SK-N-SH (cell line): ENCODE results near the gene IRF3. TPM values are rescaled to one million over a fixed set of nuclear protein-coding genes. Genes with fewer than 3 reads are reported as not detected.

Source experiments
- CTCF ChIA-PET: fragments of 300-600, 350-600 bp; formaldehyde crosslinking; extraction: SDS; loops from one replicate; lab custom pipeline; 2021; lab: Yijun Ruan, JAX
- POLR2A ChIA-PET: fragments of 350-600 bp; sonication (Branson Sonifier 250); formaldehyde crosslinking; extraction: SDS; loops from one replicate; lab custom pipeline; 2020; ENCODE audit warnings: antibody characterized with exemption, inconsistent platforms; lab: Yijun Ruan, JAX
- DNase-seq: peaks from one replicate; pipeline ENCODE4 v3.0.0; 2012
- H2AFZ ChIP-seq: fragments of 200-600 bp; sonication (generic); 2 replicates; pipeline ENCODE4 v1.8.1; 2016; ENCODE audit warnings: antibody characterized with exemption, mild to moderate bottlenecking, low read depth
- H3F3A ChIP-seq: fragments of 200-600 bp; sonication (generic); replicated peaks from 2 replicates; pipeline ENCODE3; 2016; ENCODE audit warnings: antibody characterized with exemption, mild to moderate bottlenecking; ENCODE audit not compliant: insufficient read depth
- H3K27ac ChIP-seq, 2 experiments: fragments of 200-500 bp in 1 of 2; fragments of 200-600 bp in 1 of 2; sonication (Bioruptor generic) in 1 of 2; sonication (generic), shearing (Covaris generic) in 1 of 2; 2 replicates each; pipeline versions ENCODE4 v1.5.1 to v1.6.1; 2014 to 2016; ENCODE audit warnings: low read depth in 2 of 2, inconsistent platforms in 1 of 2, low read length in 1 of 2, mild to moderate bottlenecking in 1 of 2, mixed read lengths in 1 of 2
- H3K27me3 ChIP-seq: fragments of 200-600 bp; sonication (generic), shearing (Covaris generic); 2 replicates; pipeline ENCODE4 v1.6.1; 2016; ENCODE audit warnings: mixed run types; ENCODE audit not compliant: insufficient read depth
- H3K36me3 ChIP-seq, 2 experiments: fragments of 200-500 bp in 1 of 2; fragments of 200-600 bp in 1 of 2; sonication (Bioruptor generic) in 1 of 2; sonication (generic) in 1 of 2; replicated peaks in 1 of 2; 2 replicates each; pipeline versions ENCODE3 to v1.5.1; 2014 to 2016; ENCODE audit warnings: low read length in 1 of 2, mild to moderate bottlenecking in 1 of 2; ENCODE audit not compliant: insufficient read depth in 2 of 2, control insufficient read depth in 1 of 2
- H3K4me1 ChIP-seq, 2 experiments: fragments of 200-500 bp in 1 of 2; fragments of 200-600 bp in 1 of 2; sonication (Bioruptor generic) in 1 of 2; sonication (generic), shearing (Covaris generic) in 1 of 2; 2 replicates each; pipeline versions ENCODE4 v1.5.1 to v1.6.1; 2014 to 2016; ENCODE audit warnings: low read depth in 1 of 2, low read length in 1 of 2, mixed run types in 1 of 2; ENCODE audit not compliant: insufficient read depth in 2 of 2, control insufficient read depth in 1 of 2
- H3K4me2 ChIP-seq: fragments of 200-600 bp; sonication (generic), shearing (Covaris generic); 2 replicates; pipeline ENCODE4 v1.6.1; 2017; ENCODE audit warnings: mixed run types
- H3K4me3 ChIP-seq, 2 experiments: fragments of 200-500 bp in 1 of 2; fragments of 200-600 bp in 1 of 2; sonication (Bioruptor generic) in 1 of 2; sonication (generic), shearing (Covaris generic) in 1 of 2; 2 replicates each; pipeline versions ENCODE4 v1.5.1 to v1.8.1; 2014 to 2016; ENCODE audit warnings: low read depth in 2 of 2, inconsistent platforms in 1 of 2, low read length in 1 of 2, mild to moderate bottlenecking in 1 of 2, mixed read lengths in 1 of 2, moderate library complexity in 1 of 2
- H3K79me2 ChIP-seq: fragments of 200-600 bp; sonication (generic); 2 replicates; pipeline ENCODE4 v1.8.1; 2017; ENCODE audit warnings: mild to moderate bottlenecking; ENCODE audit not compliant: insufficient read depth
- H3K9ac ChIP-seq: fragments of 200-600 bp; sonication (generic); 2 replicates; pipeline ENCODE4 v1.6.1; 2017; ENCODE audit warnings: mixed run types
- H3K9me2 ChIP-seq: fragments of 200-600 bp; sonication (generic); 2 replicates; pipeline ENCODE4 v1.6.1; 2017; ENCODE audit warnings: mixed run types
- H3K9me3 ChIP-seq: fragments of 200-600 bp; sonication (generic); 2 replicates; pipeline ENCODE4 v1.6.1; 2017; ENCODE audit warnings: mixed run types, mild to moderate bottlenecking, moderate library complexity
- H4K20me1 ChIP-seq: fragments of 200-600 bp; sonication (generic); 2 replicates; pipeline ENCODE4 v1.6.1; 2017; ENCODE audit warnings: mild to moderate bottlenecking, mixed run types; ENCODE audit not compliant: insufficient read depth
- CHD2 ChIP-seq: fragments of 150-350 bp; IDR thresholded peaks from 2 replicates; pipeline ENCODE4 v1.6.1; 2018; ENCODE audit warnings: low read length; ENCODE audit not compliant: partially characterized antibody
- FOXM1 ChIP-seq: IDR thresholded peaks from 2 replicates; pipeline ENCODE4 v1.4.0; 2012; ENCODE audit warnings: low read depth, mild to moderate bottlenecking
- GABPA ChIP-seq: IDR thresholded peaks from 2 replicates; pipeline ENCODE4 v1.4.0; 2012; ENCODE audit warnings: low read depth, mild to moderate bottlenecking
- NRF1 ChIP-seq: IDR thresholded peaks from 2 replicates; pipeline ENCODE4 v1.6.1; 2012; ENCODE audit warnings: low read depth, mild to moderate bottlenecking, low read length
- SIN3A ChIP-seq: IDR thresholded peaks from 2 replicates; pipeline ENCODE4 v1.6.1; 2012; ENCODE audit warnings: low read depth, mild to moderate bottlenecking, low read length, moderate library complexity, borderline replicate concordance
- TEAD4 ChIP-seq: IDR thresholded peaks from 2 replicates; pipeline ENCODE4 v1.4.0; 2012; ENCODE audit warnings: mild to moderate bottlenecking, borderline replicate concordance; ENCODE audit not compliant: insufficient read depth
- WGBS: methylation state at CpG from one replicate; pipeline ENCODE4 v1.1.6; 2017; ENCODE audit warnings: low lambda C conversion rate; 5-methylcytosine and 5-hydroxymethylcytosine counted together
- polyA plus RNA-seq, 3 experiments: library from polyadenylated mRNA; depleted of rRNA; stranded (reverse); fragments of >200 nt; gene quantifications; 2 replicates each; pipeline ENCODE4 v1.2.3, GENCODE V29; 2012
- TF ChIP-seq, protein P1 (sequence below): IDR thresholded peaks from 2 replicates; pipeline ENCODE4 v1.4.0; 2012; ENCODE audit warnings: low read depth, borderline replicate concordance
- TF ChIP-seq, protein P2 (sequence below): IDR thresholded peaks from 2 replicates; pipeline ENCODE4 v1.4.0; 2012; ENCODE audit warnings: low read depth
- TF ChIP-seq, protein P3 (sequence below): fragments of 200-600 bp; sonication (generic); IDR thresholded peaks from 2 replicates; pipeline ENCODE4 v1.6.1; 2017; ENCODE audit warnings: antibody characterized with exemption, mild to moderate bottlenecking, moderate library complexity

The IRF3 gene
- polyA plus RNA-seq, 1 of the 3 experiments (the other 2 are of a cell fraction), result 112 TPM

DNA sequence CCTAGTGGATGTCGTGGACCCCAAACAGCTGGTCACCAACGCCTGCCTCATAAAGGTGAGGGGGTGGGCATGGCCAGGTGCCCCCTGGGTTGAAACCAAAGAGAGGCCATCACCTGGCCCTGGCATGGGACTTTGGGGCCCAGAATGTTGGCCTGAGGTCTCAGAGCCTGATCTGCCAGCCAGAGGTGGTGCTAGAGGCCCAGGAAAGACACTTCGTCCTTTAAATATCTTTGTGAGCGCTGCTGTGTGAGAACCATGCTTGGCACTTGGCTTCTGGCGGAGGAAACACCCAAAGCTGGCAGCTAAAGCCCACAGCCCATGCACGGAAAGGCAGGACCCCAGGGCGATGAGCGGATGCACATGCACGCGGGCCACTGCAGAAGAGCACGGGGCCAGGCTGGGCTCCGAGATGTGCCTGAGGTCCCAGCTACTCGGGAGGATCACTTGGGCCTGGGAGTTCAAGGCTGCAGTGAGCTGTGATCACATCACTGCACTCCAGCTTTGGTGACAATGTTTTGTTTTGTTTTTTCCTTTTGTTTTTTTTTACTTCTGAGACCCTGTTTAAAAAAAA lies 19.4 kb upstream of the IRF3 start:
- Histone ChIP-seq H2AFZ (no peak overlapping the region), H3K9me2 (no peaks in the 10 kb centered on the region), H3K4me3 (no peak overlapping the region), H3K36me3 (peaks cover 35 to 57% of the 10 kb centered on the region in 2 experiments), H3K9ac (no peak overlapping the region), H4K20me1 (peaks cover 34% of the 10 kb centered on the region), H3F3A (peaks cover 15% of the 10 kb centered on the region), H3K27me3 (no peaks in the 10 kb centered on the region), H3K4me2 (no peak overlapping the region), H3K4me1 (peaks cover 11 to 19% of the 10 kb centered on the region in 2 experiments; a peak in 3 of 4 replicates), H3K9me3 (no peaks in the 10 kb centered on the region), H3K27ac (no peak overlapping the region), H3K79me2 (peaks cover 32% of the 10 kb centered on the region)
- ChIA-PET POLR2A (no interaction called here), CTCF (interaction anchor here (1.3 to 2.0 kb wide), 3 partner anchors 9 to 182 kb away, joined by 3 to 7 read pairs (median 4); partner anchors contain the start of gene PRMT1)
- TF ChIP-seq TEAD4, result no peak
- TF ChIP-seq NRF1, result no peak
- TF ChIP-seq, protein P1, sequence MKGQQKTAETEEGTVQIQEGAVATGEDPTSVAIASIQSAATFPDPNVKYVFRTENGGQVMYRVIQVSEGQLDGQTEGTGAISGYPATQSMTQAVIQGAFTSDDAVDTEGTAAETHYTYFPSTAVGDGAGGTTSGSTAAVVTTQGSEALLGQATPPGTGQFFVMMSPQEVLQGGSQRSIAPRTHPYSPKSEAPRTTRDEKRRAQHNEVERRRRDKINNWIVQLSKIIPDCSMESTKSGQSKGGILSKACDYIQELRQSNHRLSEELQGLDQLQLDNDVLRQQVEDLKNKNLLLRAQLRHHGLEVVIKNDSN, result no peak
- TF ChIP-seq, protein P2, sequence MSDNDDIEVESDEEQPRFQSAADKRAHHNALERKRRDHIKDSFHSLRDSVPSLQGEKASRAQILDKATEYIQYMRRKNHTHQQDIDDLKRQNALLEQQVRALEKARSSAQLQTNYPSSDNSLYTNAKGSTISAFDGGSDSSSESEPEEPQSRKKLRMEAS, result no peak
- TF ChIP-seq, protein P3, sequence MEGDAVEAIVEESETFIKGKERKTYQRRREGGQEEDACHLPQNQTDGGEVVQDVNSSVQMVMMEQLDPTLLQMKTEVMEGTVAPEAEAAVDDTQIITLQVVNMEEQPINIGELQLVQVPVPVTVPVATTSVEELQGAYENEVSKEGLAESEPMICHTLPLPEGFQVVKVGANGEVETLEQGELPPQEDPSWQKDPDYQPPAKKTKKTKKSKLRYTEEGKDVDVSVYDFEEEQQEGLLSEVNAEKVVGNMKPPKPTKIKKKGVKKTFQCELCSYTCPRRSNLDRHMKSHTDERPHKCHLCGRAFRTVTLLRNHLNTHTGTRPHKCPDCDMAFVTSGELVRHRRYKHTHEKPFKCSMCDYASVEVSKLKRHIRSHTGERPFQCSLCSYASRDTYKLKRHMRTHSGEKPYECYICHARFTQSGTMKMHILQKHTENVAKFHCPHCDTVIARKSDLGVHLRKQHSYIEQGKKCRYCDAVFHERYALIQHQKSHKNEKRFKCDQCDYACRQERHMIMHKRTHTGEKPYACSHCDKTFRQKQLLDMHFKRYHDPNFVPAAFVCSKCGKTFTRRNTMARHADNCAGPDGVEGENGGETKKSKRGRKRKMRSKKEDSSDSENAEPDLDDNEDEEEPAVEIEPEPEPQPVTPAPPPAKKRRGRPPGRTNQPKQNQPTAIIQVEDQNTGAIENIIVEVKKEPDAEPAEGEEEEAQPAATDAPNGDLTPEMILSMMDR, result no peak
- TF ChIP-seq GABPA, result no peak
- TF ChIP-seq FOXM1, result no peak
- no peak for TF ChIP-seq SIN3A
- no peak for DNase-seq
- WGBS, result 89% methylated on average over 7 of the region's 13 CpGs

DNA sequence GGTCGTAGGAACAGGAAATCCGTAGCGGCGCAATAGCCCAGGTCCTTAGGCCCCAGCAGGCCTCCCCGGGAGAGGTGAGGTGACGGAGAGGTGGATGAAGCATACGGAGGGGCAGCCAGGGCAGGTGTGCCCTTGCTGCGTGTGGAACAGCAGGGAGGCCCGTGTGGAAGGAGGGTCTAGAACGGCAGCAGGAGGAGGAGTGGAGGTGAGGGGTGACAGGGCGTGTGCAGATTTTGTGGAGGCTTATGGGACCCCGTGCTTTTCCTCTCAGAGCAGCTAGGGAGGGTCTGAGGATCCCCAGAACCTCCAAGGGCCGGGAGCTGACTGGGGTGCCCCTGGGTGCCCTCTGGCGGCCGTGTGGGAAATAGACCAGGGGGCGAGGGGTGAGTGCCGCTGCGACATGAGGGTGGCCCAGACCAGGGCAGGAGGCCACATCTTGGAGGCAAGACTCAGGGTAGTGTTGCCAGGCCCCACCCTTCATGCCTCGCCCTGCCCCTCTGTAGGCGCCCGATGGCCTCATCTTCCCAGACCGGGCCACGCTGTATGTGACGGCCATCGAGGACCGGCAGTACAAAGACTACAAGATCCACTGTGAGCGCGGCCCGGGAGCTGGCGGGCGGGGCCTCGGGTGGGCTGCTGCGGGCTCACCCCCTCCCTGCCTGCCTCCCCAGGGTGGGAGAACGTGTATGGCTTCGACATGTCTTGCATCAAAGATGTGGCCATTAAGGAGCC lies 18.8 kb upstream of the IRF3 start:
- 90% methylated on average over 29 of the region's 35 CpGs for WGBS
- CTCF ChIA-PET, result interaction anchor here (0.6 to 2.0 kb wide), 4 partner anchors 8 to 138 kb away, joined by 3 to 7 read pairs (median 4); partner anchors contain the start of gene PRMT1

More for the DNA sequence above, 18.8 kb upstream of the IRF3 start:
- no peak overlapping the region for H3K4me3 ChIP-seq
- no peak overlapping the region for H2AFZ ChIP-seq
- H4K20me1 ChIP-seq, result peaks cover 40% of the 10 kb centered on the region
- no peaks in the 10 kb centered on the region for H3K9me2 ChIP-seq
- H3K4me2 ChIP-seq, result no peak overlapping the region
- no peaks in the 10 kb centered on the region for H3K9me3 ChIP-seq
- no peak overlapping the region for H3K9ac ChIP-seq
- DNase-seq, result peak; percentile 68
- H3K79me2 ChIP-seq, result peaks cover 38% of the 10 kb centered on the region
- H3K27me3 ChIP-seq, result no peaks in the 10 kb centered on the region
- no peak overlapping the region for H3K27ac ChIP-seq
- POLR2A ChIA-PET, result no interaction called here
- TF ChIP-seq, protein P3, result peak; percentile 50
- TF ChIP-seq CHD2, result no peak
- H3K4me1 ChIP-seq, result peaks cover 15 to 19% of the 10 kb centered on the region in 2 experiments; a peak in 3 of 4 replicates
- H3F3A ChIP-seq, result peaks cover 15% of the 10 kb centered on the region
- peaks cover 35 to 57% of the 10 kb centered on the region in 2 experiments for H3K36me3 ChIP-seq
